WERI-Rb-1 (cell line): Measurements from ENCODE around the gene GRIP1.

Experiments
- DNase-seq: peaks from one replicate; pipeline ENCODE4 v3.0.0-alpha.2; 2020
- H3K27ac ChIP-seq: fragments of 250-450 bp; sonication (Bioruptor Pico); 2 replicates; pipeline ENCODE4 v1.5.1; 2020; ENCODE audit warnings: mild to moderate bottlenecking, moderate library complexity
- H3K27me3 ChIP-seq: fragments of 250-450 bp; sonication (Bioruptor Pico); 2 replicates; pipeline ENCODE4 v1.5.1; 2021; ENCODE audit warnings: mild to moderate bottlenecking, low read depth, moderate library complexity; ENCODE audit not compliant: insufficient read depth, severe bottlenecking
- H3K36me3 ChIP-seq: fragments of 250-450 bp; sonication (Bioruptor Pico); 2 replicates; pipeline ENCODE4 v1.5.1; 2020; ENCODE audit warnings: mild to moderate bottlenecking, moderate library complexity
- H3K4me3 ChIP-seq: 2 replicates; pipeline ENCODE4 v1.5.1; 2011; ENCODE audit warnings: low read depth, mild to moderate bottlenecking, control low read depth, low read length
- H3K9me3 ChIP-seq: fragments of 250-450 bp; sonication (Bioruptor Pico); 2 replicates; pipeline ENCODE4 v1.5.1; 2021; ENCODE audit warnings: mild to moderate bottlenecking, moderate library complexity; ENCODE audit not compliant: severe bottlenecking
- TF ChIP-seq, protein P1 (sequence below): IDR thresholded peaks from 2 replicates; pipeline ENCODE4 v1.5.1; 2011; ENCODE audit warnings: low read depth, mild to moderate bottlenecking, control low read depth, inconsistent platforms, low read length

The GRIP1 gene

DNA sequence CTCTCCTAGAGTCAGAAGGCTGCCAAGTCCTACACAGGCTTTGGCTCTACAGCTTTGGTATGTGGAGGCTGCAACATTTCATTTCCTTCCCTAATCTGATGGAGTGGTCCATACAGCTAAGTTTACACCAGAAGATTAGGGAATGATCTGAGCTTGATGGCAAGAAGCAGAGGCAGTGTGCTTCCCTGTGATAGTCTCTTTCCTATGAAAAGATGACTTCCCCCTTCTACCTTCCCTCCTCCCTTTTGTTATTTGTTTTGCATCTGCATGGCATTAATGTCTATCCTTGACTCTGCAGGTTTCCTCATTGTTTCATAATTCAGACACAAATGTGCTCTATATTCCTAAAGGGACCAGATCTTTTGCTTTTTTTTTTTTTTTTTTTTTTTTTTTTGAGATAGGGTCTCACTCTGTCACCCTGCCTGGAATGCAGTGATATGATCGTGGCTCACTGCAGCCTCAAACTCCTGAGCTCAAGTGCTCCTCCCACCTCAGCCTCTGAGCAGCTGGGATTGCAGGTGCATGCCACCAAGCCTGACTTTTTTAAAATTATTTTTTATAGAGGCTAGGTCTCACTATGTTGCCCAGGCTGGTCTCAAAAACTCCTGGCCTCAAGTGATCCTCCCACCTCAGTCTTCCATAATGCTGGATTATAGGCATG lies 76.3 kb downstream of the GRIP1 start:
- no peak overlapping the region for H3K4me3 ChIP-seq
- no peaks in the 10 kb centered on the region for H3K27me3 ChIP-seq
- H3K27ac ChIP-seq, result no peak overlapping the region
- H3K9me3 ChIP-seq, result no peaks in the 10 kb centered on the region
- H3K36me3 ChIP-seq, result no peaks in the 10 kb centered on the region
- no peak for DNase-seq
- TF ChIP-seq, protein P1, sequence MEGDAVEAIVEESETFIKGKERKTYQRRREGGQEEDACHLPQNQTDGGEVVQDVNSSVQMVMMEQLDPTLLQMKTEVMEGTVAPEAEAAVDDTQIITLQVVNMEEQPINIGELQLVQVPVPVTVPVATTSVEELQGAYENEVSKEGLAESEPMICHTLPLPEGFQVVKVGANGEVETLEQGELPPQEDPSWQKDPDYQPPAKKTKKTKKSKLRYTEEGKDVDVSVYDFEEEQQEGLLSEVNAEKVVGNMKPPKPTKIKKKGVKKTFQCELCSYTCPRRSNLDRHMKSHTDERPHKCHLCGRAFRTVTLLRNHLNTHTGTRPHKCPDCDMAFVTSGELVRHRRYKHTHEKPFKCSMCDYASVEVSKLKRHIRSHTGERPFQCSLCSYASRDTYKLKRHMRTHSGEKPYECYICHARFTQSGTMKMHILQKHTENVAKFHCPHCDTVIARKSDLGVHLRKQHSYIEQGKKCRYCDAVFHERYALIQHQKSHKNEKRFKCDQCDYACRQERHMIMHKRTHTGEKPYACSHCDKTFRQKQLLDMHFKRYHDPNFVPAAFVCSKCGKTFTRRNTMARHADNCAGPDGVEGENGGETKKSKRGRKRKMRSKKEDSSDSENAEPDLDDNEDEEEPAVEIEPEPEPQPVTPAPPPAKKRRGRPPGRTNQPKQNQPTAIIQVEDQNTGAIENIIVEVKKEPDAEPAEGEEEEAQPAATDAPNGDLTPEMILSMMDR, result no peak

DNA sequence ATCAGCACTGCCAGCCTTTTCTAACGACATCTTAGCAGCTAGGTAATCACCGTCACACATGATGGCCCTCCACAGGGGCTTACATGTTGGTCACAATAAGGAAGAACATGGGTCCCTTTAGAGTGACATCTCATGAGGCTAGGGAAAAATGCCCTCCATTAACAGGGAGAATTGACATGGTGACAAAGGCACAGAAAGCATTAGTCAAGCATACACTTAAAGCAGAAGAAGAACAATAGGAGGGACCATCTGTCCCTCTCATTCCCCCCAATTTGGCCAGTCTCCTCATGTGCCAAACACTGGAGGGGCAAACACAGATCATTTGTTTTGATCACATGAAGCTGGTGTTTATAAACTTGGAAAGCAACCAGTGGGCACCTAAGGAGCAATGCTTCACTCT lies 78.0 kb downstream of the GRIP1 start:
- Histone ChIP-seq H3K27me3 (no peaks in the 10 kb centered on the region), H3K27ac (no peak overlapping the region), H3K9me3 (no peaks in the 10 kb centered on the region), H3K36me3 (no peaks in the 10 kb centered on the region), H3K4me3 (no peak overlapping the region)
- DNase-seq, result no peak
- TF ChIP-seq, protein P1, result no peak

DNA sequence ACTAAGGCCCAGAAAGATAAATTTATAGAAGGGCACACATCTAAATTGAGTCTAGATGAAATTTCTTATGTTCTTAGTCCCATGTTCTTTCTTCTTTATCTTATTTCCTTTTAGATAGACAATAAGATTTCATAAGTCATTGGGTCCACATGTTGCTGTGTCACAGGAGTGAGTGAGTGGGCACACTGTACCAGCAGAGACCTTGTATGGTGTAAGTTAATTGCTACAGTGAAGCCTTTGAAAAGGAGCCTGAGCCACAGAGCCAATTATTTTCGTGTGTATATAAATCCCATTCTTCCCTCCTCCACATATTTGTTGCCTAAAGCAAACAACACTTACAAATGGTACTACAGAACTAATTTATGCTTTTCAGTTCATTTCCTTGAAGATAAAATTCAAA lies 79.1 kb downstream of the GRIP1 start:
- no peak for DNase-seq
- no peaks in the 10 kb centered on the region for H3K27me3 ChIP-seq
- no peaks in the 10 kb centered on the region for H3K36me3 ChIP-seq
- TF ChIP-seq, protein P1, result no peak
- no peaks in the 10 kb centered on the region for H3K9me3 ChIP-seq
- no peak overlapping the region for H3K27ac ChIP-seq
- no peak overlapping the region for H3K4me3 ChIP-seq

DNA sequence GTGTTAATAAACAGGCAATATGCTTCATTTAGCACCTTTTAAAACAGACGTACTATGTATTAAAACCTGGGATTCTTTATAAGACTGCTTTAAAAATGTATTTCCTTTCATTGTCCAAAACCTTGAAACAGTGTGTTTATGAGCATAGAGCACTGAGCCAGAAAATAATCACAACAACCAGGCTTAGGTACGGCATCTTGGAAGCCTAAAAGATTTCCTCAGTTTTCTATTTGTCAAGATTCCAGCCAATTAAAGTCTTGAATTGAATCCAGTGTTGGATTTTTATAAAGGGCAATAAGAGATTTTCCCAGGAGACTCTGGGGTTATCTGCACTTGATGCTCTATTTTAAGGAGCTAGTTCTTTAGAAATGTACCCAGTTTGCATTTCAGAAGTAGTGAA lies 80.3 kb downstream of the GRIP1 start:
- no peak for DNase-seq
- Histone ChIP-seq H3K4me3 (no peak overlapping the region), H3K9me3 (no peaks in the 10 kb centered on the region), H3K27ac (no peak overlapping the region), H3K36me3 (no peaks in the 10 kb centered on the region), H3K27me3 (no peaks in the 10 kb centered on the region)
- TF ChIP-seq, protein P1, result no peak

DNA sequence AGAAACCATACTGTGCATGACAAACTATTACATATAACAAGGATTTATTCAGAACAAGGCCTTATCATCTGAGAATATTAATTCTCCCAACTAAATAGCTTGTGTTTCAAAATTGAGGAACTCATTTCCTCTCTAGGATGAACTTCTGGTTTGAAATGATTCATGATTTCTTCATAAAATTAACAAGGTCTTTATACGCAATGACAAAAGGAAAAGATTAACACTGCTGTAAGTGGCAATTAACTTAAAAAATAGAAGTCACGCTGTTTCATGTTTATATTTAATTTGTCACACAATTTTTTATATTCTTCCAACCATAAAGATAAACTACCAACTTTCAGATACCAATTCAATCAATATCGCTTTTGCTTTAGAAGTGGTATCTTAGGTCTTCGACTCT lies 80.8 kb downstream of the GRIP1 start:
- TF ChIP-seq, protein P1, result no peak
- no peak for DNase-seq
- Histone ChIP-seq H3K27ac (no peak overlapping the region), H3K36me3 (no peaks in the 10 kb centered on the region), H3K4me3 (no peak overlapping the region), H3K9me3 (no peaks in the 10 kb centered on the region), H3K27me3 (no peaks in the 10 kb centered on the region)

DNA sequence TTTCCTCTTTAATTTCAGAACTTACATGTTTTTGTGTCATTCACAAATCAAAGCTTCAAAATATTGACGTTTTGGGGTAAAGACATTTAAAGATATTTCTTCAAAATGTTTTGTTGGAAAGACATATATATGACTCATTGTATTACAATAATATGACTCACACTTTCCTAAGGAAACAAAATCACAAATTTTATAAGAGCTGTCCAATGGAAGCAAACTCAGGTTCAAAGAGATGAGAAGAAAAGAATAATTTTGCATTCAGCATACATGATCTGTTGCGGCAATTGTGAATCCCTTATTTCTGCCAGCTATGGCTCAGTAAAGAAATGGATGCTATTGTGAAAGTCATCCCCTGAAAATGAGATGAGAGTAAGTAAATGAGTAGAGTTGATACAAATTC lies 82.7 kb downstream of the GRIP1 start:
- no peak overlapping the region for H3K4me3 ChIP-seq
- H3K9me3 ChIP-seq, result no peaks in the 10 kb centered on the region
- TF ChIP-seq, protein P1, result no peak
- no peak for DNase-seq
- no peak overlapping the region for H3K27ac ChIP-seq
- no peaks in the 10 kb centered on the region for H3K27me3 ChIP-seq
- no peaks in the 10 kb centered on the region for H3K36me3 ChIP-seq
